ENCODE measurements around the gene KHDRBS2. TPM values are rescaled to one million over a fixed set of nuclear protein-coding genes. Genes with fewer than 3 reads are reported as not detected.
A peak's percentile ranks its signal among the peaks of the same experiment; 100 is the strongest.

The KHDRBS2 gene
- total and polyA plus RNA-seq, 8 donors = 0.05 to 0.12 (median 0.09) TPM; not detected in 3

DNA sequence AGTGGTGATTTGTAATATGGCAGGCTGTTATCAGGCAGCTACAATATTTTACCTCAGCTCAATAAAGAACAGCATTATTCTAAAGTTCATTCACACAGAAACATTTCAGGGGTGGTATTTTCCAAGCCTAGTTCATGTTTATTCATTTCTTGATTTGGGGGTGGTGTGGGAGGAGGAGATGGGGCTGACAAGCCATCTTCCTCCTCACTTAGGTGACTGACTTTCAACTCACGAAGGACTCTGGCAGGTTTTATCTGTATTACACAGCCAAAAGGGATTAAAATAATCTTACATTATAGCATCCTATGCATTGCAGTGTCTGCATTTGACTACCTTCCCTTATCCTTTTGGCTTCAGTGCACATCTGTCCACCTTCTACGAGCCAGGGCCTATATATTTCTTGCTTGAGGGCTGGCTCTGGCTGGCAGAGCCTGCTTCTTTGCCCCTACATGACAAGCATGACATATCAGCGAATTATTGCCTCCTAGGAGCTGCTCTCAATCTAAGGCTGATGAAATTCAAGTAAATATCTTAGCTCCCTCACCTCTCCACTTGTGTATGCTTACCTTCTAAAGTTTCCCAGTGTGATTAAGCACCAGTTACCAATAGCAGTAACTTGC is 20.0 kb downstream of the KHDRBS2 start:
- no peak for ATAC-seq
- no peak for DNase-seq
- no peaks in the 10 kb centered on the region for H3K36me3 ChIP-seq
- no peak overlapping the region for H3K4me3 ChIP-seq
- no peaks in the 10 kb centered on the region for H3K4me1 ChIP-seq
- intact Hi-C loops (cut with DNase I) = no loop called here
- H3K9me3 ChIP-seq = no peaks in the 10 kb centered on the region
- no peak overlapping the region for H3K27ac ChIP-seq
- TF ChIP-seq CTCF (IDR thresholded peaks at IDR 0.05) = no peak
- no peaks in the 10 kb centered on the region for H3K27me3 ChIP-seq
- no peak for FAIRE-seq
- 57 to 65% methylated on average over 3 of the region's 3 CpGs for WGBS, 2 donors

DNA sequence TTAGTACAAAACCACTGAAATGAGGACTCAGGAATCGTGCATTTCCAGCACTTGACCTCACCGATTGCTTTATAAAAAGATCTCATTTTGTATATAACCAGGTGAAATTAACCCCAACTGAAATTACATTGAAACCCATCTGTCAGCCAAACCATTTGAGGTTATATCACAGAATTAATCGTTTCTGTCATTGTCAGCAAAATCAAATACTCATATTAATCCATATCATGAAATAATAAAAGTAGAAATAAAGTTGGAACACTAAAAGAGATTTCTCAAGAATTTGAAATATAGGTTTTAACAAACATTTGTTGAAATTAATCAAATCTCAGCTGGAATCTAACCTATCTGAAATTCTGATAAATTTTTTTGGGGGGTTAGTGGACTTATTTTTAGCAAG is 23.7 kb downstream of the KHDRBS2 start:
- Histone ChIP-seq H3K9me3 (no peaks in the 10 kb centered on the region), H3K4me1 (no peaks in the 10 kb centered on the region), H3K4me3 (no peak overlapping the region), H3K36me3 (no peaks in the 10 kb centered on the region), H3K27me3 (no peaks in the 10 kb centered on the region), H3K27ac (no peak overlapping the region)
- ATAC-seq (no peak), FAIRE-seq (no peak), DNase-seq (no peak)
- WGBS, 2 donors = 67 to 68% methylated on average over 3 of the region's 3 CpGs
- TF ChIP-seq CTCF (IDR thresholded peaks at IDR 0.05) = no peak
- intact Hi-C loops (cut with DNase I) = no loop called here

- DNase-seq = no peak
- intact Hi-C loops (cut with DNase I) = no loop called here
Observed at GRCh38 chr6:62246087-62246486, 39.9 kb downstream of the KHDRBS2 start.

DNA sequence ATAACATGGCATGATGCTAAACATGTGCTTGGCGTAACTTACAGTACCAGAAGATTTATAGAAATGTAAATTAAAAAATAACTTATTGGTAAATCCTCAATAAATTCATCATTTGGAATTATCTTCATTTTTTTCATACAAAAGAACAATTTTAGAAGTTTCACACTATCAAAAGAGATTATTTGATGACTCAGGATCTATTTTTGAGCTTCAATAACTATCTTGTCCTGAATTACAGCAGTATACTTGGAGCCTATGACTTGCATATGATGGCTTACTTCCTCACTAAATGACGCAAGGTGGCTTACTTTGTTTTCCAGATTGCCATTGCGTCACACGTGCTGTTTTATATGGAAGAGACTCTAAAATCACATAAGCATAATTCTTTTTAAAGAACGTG is 49.2 kb downstream of the KHDRBS2 start:
- ATAC-seq = no peak
- Histone ChIP-seq H3K36me3 (no peaks in the 10 kb centered on the region), H3K27me3 (no peaks in the 10 kb centered on the region), H3K27ac (no peak overlapping the region), H3K4me3 (no peak overlapping the region), H3K9me3 (no peaks in the 10 kb centered on the region), H3K4me1 (no peaks in the 10 kb centered on the region)
- WGBS, 2 donors = 70 to 78% methylated on average over 5 of the region's 5 CpGs
- intact Hi-C loops (cut with DNase I) = no loop called here
- no peak for TF ChIP-seq CTCF (IDR thresholded peaks at IDR 0.05)
- FAIRE-seq = no peak
- no peak for DNase-seq

More at GRCh38 chr6:62246087-62246486, 39.9 kb downstream of the KHDRBS2 start:
- ATAC-seq = no peak
- H3K4me1 ChIP-seq = no peaks in the 10 kb centered on the region
- no peaks in the 10 kb centered on the region for H3K27me3 ChIP-seq
- no peaks in the 10 kb centered on the region for H3K36me3 ChIP-seq
- no peak for FAIRE-seq
- no peak overlapping the region for H3K4me3 ChIP-seq
- no peak for TF ChIP-seq CTCF (IDR thresholded peaks at IDR 0.05)
- no peak overlapping the region for H3K27ac ChIP-seq
- no peaks in the 10 kb centered on the region for H3K9me3 ChIP-seq

- no peak for ATAC-seq
- TF ChIP-seq CTCF (IDR thresholded peaks at IDR 0.05) = no peak
- H3K4me3 ChIP-seq = no peak overlapping the region
- H3K27ac ChIP-seq = no peak overlapping the region
- peak in 1 of 6 donors; percentile 20 for DNase-seq
- no peak for FAIRE-seq
- 74 to 84% methylated on average over 6 of the region's 6 CpGs for WGBS, 2 donors
- H3K27me3 ChIP-seq = no peaks in the 10 kb centered on the region
- intact Hi-C loops (cut with DNase I) = no loop called here
- H3K9me3 ChIP-seq = no peaks in the 10 kb centered on the region
- no peaks in the 10 kb centered on the region for H3K4me1 ChIP-seq
- no peaks in the 10 kb centered on the region for H3K36me3 ChIP-seq
Observed at GRCh38 chr6:62229231-62229630, 56.8 kb downstream of the KHDRBS2 start.
